ENCODE data around the gene GLDN. TPM values are rescaled to one million over a fixed set of nuclear protein-coding genes. Genes with fewer than 3 reads are reported as not detected.
A peak's percentile ranks its signal among the peaks of the same experiment; 100 is the strongest.

GLDN gene
- total RNA-seq, 1 experiment from 2014 or later, result 0.77 TPM

DNA sequence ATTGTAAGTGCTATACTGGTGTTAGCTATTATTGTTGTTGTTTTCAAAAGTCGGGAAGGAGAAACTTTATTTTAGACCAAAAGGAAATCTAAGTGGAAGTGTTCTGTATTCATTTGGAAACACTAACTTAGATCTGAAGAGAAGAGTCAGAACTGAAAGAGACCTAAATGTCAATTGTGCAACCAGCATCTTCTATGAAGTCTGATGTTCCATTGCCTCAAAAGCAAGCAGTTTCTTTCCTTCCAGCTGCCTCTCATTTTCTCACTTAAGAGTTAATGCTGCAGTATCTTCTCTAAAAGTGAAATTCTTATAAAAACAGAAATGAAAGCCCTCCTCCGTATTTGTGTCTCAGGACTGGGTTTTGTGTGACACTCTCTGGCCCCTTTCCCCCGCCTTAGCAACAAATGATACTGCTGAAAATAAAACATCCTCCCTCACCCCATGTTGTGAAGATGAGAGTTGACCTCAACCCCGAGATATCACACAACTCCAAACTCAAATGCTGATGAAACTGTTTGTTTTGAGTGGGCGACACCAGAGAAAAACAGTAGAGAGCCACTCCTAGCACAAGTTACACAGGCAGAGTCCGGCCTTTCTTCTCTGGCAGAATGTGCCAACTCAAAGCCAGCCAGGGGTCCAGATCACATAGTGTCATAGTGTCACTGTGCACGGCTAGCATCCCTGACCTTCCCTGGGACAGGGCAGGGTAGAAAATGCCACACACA, 48.9 kb downstream of the GLDN start (continued):
- TF ChIP-seq KAT7 (CRISPR knock-in tag; IDR thresholded peaks at IDR 0.05; ENCODE audit: borderline replicate concordance), result no peak
- TF ChIP-seq, protein P1, sequence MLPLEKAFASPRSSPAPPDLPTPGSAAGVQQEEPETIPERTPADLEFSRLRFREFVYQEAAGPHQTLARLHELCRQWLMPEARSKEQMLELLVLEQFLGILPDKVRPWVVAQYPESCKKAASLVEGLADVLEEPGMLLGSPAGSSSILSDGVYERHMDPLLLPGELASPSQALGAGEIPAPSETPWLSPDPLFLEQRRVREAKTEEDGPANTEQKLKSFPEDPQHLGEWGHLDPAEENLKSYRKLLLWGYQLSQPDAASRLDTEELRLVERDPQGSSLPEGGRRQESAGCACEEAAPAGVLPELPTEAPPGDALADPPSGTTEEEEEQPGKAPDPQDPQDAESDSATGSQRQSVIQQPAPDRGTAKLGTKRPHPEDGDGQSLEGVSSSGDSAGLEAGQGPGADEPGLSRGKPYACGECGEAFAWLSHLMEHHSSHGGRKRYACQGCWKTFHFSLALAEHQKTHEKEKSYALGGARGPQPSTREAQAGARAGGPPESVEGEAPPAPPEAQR (CRISPR knock-in tag; IDR thresholded peaks at IDR 0.05), result no peak
- TF ChIP-seq SP1 (CRISPR knock-in tag; conservative IDR thresholded peaks at IDR 0.05), result no peak
- no peak for TF ChIP-seq HMGA2 (CRISPR knock-in tag; IDR thresholded peaks at IDR 0.05)
- TF ChIP-seq, protein P2, sequence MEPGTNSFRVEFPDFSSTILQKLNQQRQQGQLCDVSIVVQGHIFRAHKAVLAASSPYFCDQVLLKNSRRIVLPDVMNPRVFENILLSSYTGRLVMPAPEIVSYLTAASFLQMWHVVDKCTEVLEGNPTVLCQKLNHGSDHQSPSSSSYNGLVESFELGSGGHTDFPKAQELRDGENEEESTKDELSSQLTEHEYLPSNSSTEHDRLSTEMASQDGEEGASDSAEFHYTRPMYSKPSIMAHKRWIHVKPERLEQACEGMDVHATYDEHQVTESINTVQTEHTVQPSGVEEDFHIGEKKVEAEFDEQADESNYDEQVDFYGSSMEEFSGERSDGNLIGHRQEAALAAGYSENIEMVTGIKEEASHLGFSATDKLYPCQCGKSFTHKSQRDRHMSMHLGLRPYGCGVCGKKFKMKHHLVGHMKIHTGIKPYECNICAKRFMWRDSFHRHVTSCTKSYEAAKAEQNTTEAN (CRISPR knock-in tag; IDR thresholded peaks at IDR 0.05), result no peak
- TF ChIP-seq, protein P3, sequence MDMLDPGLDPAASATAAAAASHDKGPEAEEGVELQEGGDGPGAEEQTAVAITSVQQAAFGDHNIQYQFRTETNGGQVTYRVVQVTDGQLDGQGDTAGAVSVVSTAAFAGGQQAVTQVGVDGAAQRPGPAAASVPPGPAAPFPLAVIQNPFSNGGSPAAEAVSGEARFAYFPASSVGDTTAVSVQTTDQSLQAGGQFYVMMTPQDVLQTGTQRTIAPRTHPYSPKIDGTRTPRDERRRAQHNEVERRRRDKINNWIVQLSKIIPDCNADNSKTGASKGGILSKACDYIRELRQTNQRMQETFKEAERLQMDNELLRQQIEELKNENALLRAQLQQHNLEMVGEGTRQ (CRISPR knock-in tag; IDR thresholded peaks at IDR 0.05), result no peak
- TF ChIP-seq JAZF1 (CRISPR knock-in tag; IDR thresholded peaks at IDR 0.05), result no peak
- TF ChIP-seq, protein P4, sequence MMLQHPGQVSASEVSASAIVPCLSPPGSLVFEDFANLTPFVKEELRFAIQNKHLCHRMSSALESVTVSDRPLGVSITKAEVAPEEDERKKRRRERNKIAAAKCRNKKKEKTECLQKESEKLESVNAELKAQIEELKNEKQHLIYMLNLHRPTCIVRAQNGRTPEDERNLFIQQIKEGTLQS (CRISPR knock-in tag; conservative IDR thresholded peaks at IDR 0.05), result no peak
- TF ChIP-seq MXD4 (CRISPR knock-in tag; IDR thresholded peaks at IDR 0.05; ENCODE audit: borderline replicate concordance), result no peak
- no peak for TF ChIP-seq NR1H2 (CRISPR knock-in tag; IDR thresholded peaks at IDR 0.05)

DNA sequence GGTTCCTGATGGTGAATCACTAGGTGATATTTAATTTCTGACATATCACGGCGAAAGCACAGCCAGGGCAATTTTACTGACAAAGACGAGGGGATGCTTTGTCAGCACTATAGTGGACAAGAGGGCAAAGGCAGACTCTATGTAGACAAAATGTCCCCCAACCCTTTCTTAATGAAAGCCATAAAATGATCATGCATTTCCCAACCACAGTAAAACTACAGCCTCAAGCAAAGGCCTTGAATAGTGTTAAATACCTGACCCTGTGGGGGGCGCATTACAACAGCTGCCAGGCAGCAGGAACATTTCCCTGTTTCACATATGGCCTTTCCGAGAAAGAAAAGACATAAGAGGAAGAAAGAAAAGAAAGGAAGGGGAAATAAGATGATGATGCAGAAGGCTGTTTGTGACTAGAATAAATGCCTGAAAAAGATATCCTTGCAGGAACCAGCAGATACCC, 49.5 kb downstream of the GLDN start:
- TF ChIP-seq NR2C2 (CRISPR knock-in tag; IDR thresholded peaks at IDR 0.05), result no peak
- TF ChIP-seq ETV6 (CRISPR knock-in tag; IDR thresholded peaks at IDR 0.05), result peak; percentile 61; the same call in 1 of the 2 replicates
- ChIA-PET POLR2A (no interaction called here), CTCF (interaction anchor here (1.2 to 5.8 kb wide), 4 partner anchors 8 to 109 kb away, joined by 3 to 40 read pairs (median 8); no protein-coding TSS in a partner anchor)
- Mint-ChIP-seq H3K27me3 (ENCODE audit: low read depth) (no peaks in the 10 kb centered on the region), H3K36me3 (peaks cover 11% of the 10 kb centered on the region), H3K4me1 (peaks cover 31% of the 10 kb centered on the region), H3K4me3 (no peak overlapping the region), H3K27ac (peak overlapping the region; percentile 43), H3K9me3 (peaks cover 11% of the 10 kb centered on the region)
- ATAC-seq, result peak; percentile 74
- DNase-seq (ENCODE audit: low spot score), result peak; percentile 61

DNA sequence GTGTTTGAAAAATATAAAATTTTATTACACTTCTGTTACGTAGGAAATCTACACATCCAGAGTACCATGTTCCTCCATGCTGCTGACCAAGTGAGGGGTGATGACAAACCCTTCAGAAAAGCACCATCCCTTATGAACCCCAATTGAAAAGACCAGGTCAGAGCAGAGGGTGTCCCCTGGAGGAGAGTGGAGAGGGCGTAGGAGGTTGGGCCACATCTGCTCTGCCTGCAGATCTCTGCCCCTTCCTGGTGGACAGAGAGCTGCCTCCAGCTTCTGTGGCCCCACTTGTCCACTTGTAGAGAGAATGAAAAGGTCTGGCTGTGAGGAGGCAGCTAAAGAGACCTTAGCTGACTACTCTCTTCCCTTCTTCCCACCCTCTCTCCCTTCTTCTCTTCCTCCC, 55.5 kb downstream of the GLDN start:
- H3K4me1 Mint-ChIP-seq, result peaks cover 15% of the 10 kb centered on the region
- no peak for TF ChIP-seq ATF1 (CRISPR knock-in tag; IDR thresholded peaks at IDR 0.05)
- no peak for TF ChIP-seq ELF4 (CRISPR knock-in tag; IDR thresholded peaks at IDR 0.05; ENCODE audit: low read depth)
- TF ChIP-seq, protein P1 (CRISPR knock-in tag; IDR thresholded peaks at IDR 0.05), result no peak
- TF ChIP-seq, protein P5, sequence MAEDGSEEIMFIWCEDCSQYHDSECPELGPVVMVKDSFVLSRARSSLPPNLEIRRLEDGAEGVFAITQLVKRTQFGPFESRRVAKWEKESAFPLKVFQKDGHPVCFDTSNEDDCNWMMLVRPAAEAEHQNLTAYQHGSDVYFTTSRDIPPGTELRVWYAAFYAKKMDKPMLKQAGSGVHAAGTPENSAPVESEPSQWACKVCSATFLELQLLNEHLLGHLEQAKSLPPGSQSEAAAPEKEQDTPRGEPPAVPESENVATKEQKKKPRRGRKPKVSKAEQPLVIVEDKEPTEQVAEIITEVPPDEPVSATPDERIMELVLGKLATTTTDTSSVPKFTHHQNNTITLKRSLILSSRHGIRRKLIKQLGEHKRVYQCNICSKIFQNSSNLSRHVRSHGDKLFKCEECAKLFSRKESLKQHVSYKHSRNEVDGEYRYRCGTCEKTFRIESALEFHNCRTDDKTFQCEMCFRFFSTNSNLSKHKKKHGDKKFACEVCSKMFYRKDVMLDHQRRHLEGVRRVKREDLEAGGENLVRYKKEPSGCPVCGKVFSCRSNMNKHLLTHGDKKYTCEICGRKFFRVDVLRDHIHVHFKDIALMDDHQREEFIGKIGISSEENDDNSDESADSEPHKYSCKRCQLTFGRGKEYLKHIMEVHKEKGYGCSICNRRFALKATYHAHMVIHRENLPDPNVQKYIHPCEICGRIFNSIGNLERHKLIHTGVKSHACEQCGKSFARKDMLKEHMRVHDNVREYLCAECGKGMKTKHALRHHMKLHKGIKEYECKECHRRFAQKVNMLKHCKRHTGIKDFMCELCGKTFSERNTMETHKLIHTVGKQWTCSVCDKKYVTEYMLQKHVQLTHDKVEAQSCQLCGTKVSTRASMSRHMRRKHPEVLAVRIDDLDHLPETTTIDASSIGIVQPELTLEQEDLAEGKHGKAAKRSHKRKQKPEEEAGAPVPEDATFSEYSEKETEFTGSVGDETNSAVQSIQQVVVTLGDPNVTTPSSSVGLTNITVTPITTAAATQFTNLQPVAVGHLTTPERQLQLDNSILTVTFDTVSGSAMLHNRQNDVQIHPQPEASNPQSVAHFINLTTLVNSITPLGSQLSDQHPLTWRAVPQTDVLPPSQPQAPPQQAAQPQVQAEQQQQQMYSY (CRISPR knock-in tag; IDR thresholded peaks at IDR 0.05), result no peak
- no peak for TF ChIP-seq ETV6 (CRISPR knock-in tag; IDR thresholded peaks at IDR 0.05)
- ChIA-PET POLR2A (no interaction called here), CTCF (interaction anchor here (2.1 kb wide), 1 partner anchor 167 kb away, joined by 6 read pairs; no protein-coding TSS in a partner anchor)
- DNase-seq (ENCODE audit: low spot score) (no peak), ATAC-seq (no peak)
- H3K27ac Mint-ChIP-seq, result no peak overlapping the region
- H3K36me3 Mint-ChIP-seq, result peaks cover 8% of the 10 kb centered on the region
- peaks cover 3% of the 10 kb centered on the region; the same call in 1 of the 2 replicates for H3K27me3 Mint-ChIP-seq (ENCODE audit: low read depth)
- peaks cover 8% of the 10 kb centered on the region for H3K9me3 Mint-ChIP-seq
- no peak overlapping the region for H3K4me3 Mint-ChIP-seq

All from WTC11 (cell line).